ENCODE data around the gene PARD3B. TPM values are rescaled to one million over a fixed set of nuclear protein-coding genes. Genes with fewer than 3 reads are reported as not detected.

PARD3B gene
- total RNA-seq, 1 experiment from 2014 or later: 3.9 TPM

- POLR2A ChIA-PET (ENCODE audit: unreplicated experiment): no interaction called here
- intact Hi-C loops (cut with micrococcal nuclease): no loop called here
- peaks cover 15% of the 10 kb centered on the region for H3K4me1 ChIP-seq (ENCODE audit: insufficient read depth, low read length)
- DNase-seq (no peak), ATAC-seq (no peak)
- TF ChIP-seq EZH2 (IDR thresholded peaks at IDR 0.05; ENCODE audit: low read length, unreplicated experiment): no peak
- TF ChIP-seq EZH2phosphoT487 (IDR thresholded peaks at IDR 0.05; ENCODE audit: borderline replicate concordance, low read length): no peak
- TF ChIP-seq CTCF (conservative IDR thresholded peaks at IDR 0.05; ENCODE audit: low read depth, low read length): no peak
- H3K9me3 ChIP-seq (ENCODE audit: low read length): no peaks in the 10 kb centered on the region
- no peak overlapping the region for H3K4me2 ChIP-seq (ENCODE audit: low read length)
- no peak overlapping the region for H2AFZ ChIP-seq (ENCODE audit: low read length)
- no peaks in the 10 kb centered on the region for H4K20me1 ChIP-seq (ENCODE audit: low read length)
- no peaks in the 10 kb centered on the region for H3K79me2 ChIP-seq (ENCODE audit: low read length)
- no peaks in the 10 kb centered on the region for H3K36me3 ChIP-seq (ENCODE audit: low read depth, low read length)
- no peaks in the 10 kb centered on the region for H3K9me2 ChIP-seq (replicated peaks; ENCODE audit: low read length)
- no peak overlapping the region for H3K4me3 ChIP-seq (ENCODE audit: low read length)
- H3K27me3 ChIP-seq (ENCODE audit: low read length): no peaks in the 10 kb centered on the region
- CTCF ChIA-PET: no interaction called here
- H3F3A ChIP-seq (ENCODE audit: low read length, unreplicated experiment): no peaks in the 10 kb centered on the region
- no peak overlapping the region for H3K9ac ChIP-seq (ENCODE audit: low read length)
- BruUV-seq (replicated peaks): no TSS peak
- no peak overlapping the region for H3K27ac ChIP-seq (ENCODE audit: low read length)
These were observed 1101.4 kb downstream of the PARD3B start for GRCh38 chr2:205646680-205647079.

GRCh38 chr2:205650450-205650849 lies 1105.2 kb downstream of the PARD3B start:
- Histone ChIP-seq H4K20me1 (ENCODE audit: low read length) (no peaks in the 10 kb centered on the region), H3K4me2 (ENCODE audit: low read length) (no peak overlapping the region), H3K4me3 (ENCODE audit: low read length) (no peak overlapping the region), H3K4me1 (ENCODE audit: insufficient read depth, low read length) (peaks cover 16% of the 10 kb centered on the region), H3K9me2 (replicated peaks; ENCODE audit: low read length) (no peaks in the 10 kb centered on the region), H3K27ac (ENCODE audit: low read length) (peak overlapping the region; percentile 16; the same call in 1 of the 2 replicates), H3K9ac (ENCODE audit: low read length) (no peak overlapping the region), H3K36me3 (ENCODE audit: low read depth, low read length) (no peaks in the 10 kb centered on the region), H3K27me3 (ENCODE audit: low read length) (no peaks in the 10 kb centered on the region), H3F3A (ENCODE audit: low read length, unreplicated experiment) (no peaks in the 10 kb centered on the region), H2AFZ (ENCODE audit: low read length) (no peak overlapping the region), H3K9me3 (ENCODE audit: low read length) (no peaks in the 10 kb centered on the region), H3K79me2 (ENCODE audit: low read length) (no peaks in the 10 kb centered on the region)
- TF ChIP-seq EZH2 (IDR thresholded peaks at IDR 0.05; ENCODE audit: low read length, unreplicated experiment): no peak
- TF ChIP-seq CTCF (conservative IDR thresholded peaks at IDR 0.05; ENCODE audit: low read depth, low read length): no peak
- TF ChIP-seq EZH2phosphoT487 (IDR thresholded peaks at IDR 0.05; ENCODE audit: borderline replicate concordance, low read length): no peak
- BruUV-seq (replicated peaks): no TSS peak
- ChIA-PET CTCF (no interaction called here), POLR2A (ENCODE audit: unreplicated experiment) (interaction anchor here (0.5 to 0.6 kb wide), 2 partner anchors 32 to 492 kb away, joined by 3 to 4 read pairs; partner anchors contain the start of gene NRP2)
- intact Hi-C loops (cut with micrococcal nuclease): no loop called here
- peak; percentile 95 for ATAC-seq
- peak; percentile 74 for DNase-seq

GRCh38 chr2:205650931-205651330 lies 1105.7 kb downstream of the PARD3B start:
- Histone ChIP-seq H3K9me3 (ENCODE audit: low read length) (no peaks in the 10 kb centered on the region), H3K27ac (ENCODE audit: low read length) (0 out of 2 replicates have a peak overlapping the region, but pooled peaks have one; percentile 16), H2AFZ (ENCODE audit: low read length) (no peak overlapping the region), H3K27me3 (ENCODE audit: low read length) (no peaks in the 10 kb centered on the region), H3K4me1 (ENCODE audit: insufficient read depth, low read length) (peaks cover 16% of the 10 kb centered on the region), H4K20me1 (ENCODE audit: low read length) (no peaks in the 10 kb centered on the region), H3K36me3 (ENCODE audit: low read depth, low read length) (no peaks in the 10 kb centered on the region), H3K79me2 (ENCODE audit: low read length) (no peaks in the 10 kb centered on the region), H3K9ac (ENCODE audit: low read length) (no peak overlapping the region), H3K4me2 (ENCODE audit: low read length) (no peak overlapping the region), H3K9me2 (replicated peaks; ENCODE audit: low read length) (no peaks in the 10 kb centered on the region), H3K4me3 (ENCODE audit: low read length) (no peak overlapping the region), H3F3A (ENCODE audit: low read length, unreplicated experiment) (no peaks in the 10 kb centered on the region)
- ChIA-PET POLR2A (ENCODE audit: unreplicated experiment) (no interaction called here), CTCF (no interaction called here)
- ATAC-seq (no peak), DNase-seq (no peak)
- intact Hi-C loops (cut with micrococcal nuclease): no loop called here
- BruUV-seq (replicated peaks): no TSS peak
- TF ChIP-seq CTCF (conservative IDR thresholded peaks at IDR 0.05; ENCODE audit: low read depth, low read length) (no peak), EZH2 (IDR thresholded peaks at IDR 0.05; ENCODE audit: low read length, unreplicated experiment) (no peak), EZH2phosphoT487 (IDR thresholded peaks at IDR 0.05; ENCODE audit: borderline replicate concordance, low read length) (no peak)

Measured in PC-3 (cell line).